Lower lobe of right lung (tissue), 2 donors: ENCODE measurements around the gene BATF. TPM values are rescaled to one million over a fixed set of nuclear protein-coding genes. Genes with fewer than 3 reads are reported as not detected.
A peak's percentile ranks its signal among the peaks of the same experiment; 100 is the strongest.
"Not testable (repeated sequence)": the region's sequence is repeated elsewhere in the genome, so short reads cannot be mapped to it uniquely, and the experiment has no call there.

Experiments
- ATAC-seq, 2 donors: fragments of 200-7000 bp; cut with Tn5 transposase; one replicate each; pipeline ENCODE4 v1.9.1; 2020 to 2022; ENCODE audit warnings: mild to moderate bottlenecking in 2 of 2, moderate library complexity in 2 of 2
- DNase-seq: peaks from one replicate; pipeline ENCODE4 v3.0.0-alpha.2; 2020
- H3K27ac ChIP-seq: fragments of 200-600 bp; one replicate; pipeline ENCODE4 v1.8.0; 2022
- H3K27me3 ChIP-seq: fragments of 200-600 bp; one replicate; pipeline ENCODE4 v1.8.0; 2022; ENCODE audit warnings: low read depth
- H3K36me3 ChIP-seq: fragments of 200-600 bp; one replicate; pipeline ENCODE4 v1.8.0; 2022; ENCODE audit warnings: mild to moderate bottlenecking
- H3K4me1 ChIP-seq: fragments of 200-600 bp; one replicate; pipeline ENCODE4 v1.8.0; 2022
- H3K4me3 ChIP-seq: fragments of 200-600 bp; one replicate; pipeline ENCODE4 v1.8.0; 2022; ENCODE audit warnings: mild to moderate bottlenecking
- H3K9me3 ChIP-seq: fragments of 200-600 bp; one replicate; pipeline ENCODE4 v1.8.0; 2022
- intact Hi-C: fragments of 100-400 bp; cut with DNase I; formaldehyde crosslinking; loops from one replicate; pipeline ENCODE4 v1.11.0; 2022
- long read RNA-seq: library from polyadenylated mRNA; unstranded; transcript quantifications from one replicate; pipeline ENCODE4 v2.0.0, GENCODE V29; 2021
- total RNA-seq: library from RNA; stranded (reverse); fragmentation: NEBNext Ultra II Directional; extraction: Animal tissue kit (Norgen Biotek cat#: 25700); gene quantifications from one replicate; pipeline ENCODE4 v1.2.1, GENCODE V29; 2021
- TF ChIP-seq, protein P1 (sequence below): fragments of 200-600 bp; IDR thresholded peaks from one replicate; pipeline ENCODE4 v1.8.0; 2022; ENCODE audit warnings: antibody characterized with exemption, mild to moderate bottlenecking
- donor health status: DM: no; HTN: yes; CAD: no; lungs with severe emphysema.

BATF gene
- 6.7 TPM for total RNA-seq
- long read RNA-seq, transcript BATF-201 (3 exons, 980 nt) = major isoform, 6 of 7 reads
- long read RNA-seq, partial matches to known transcripts = 0 of 7 reads
- long read RNA-seq, other reads (novel, unspliced or antisense) = 1 of 7 reads

- DNase-seq (peak; percentile 60), ATAC-seq (peak; percentile 67 to 74)
- H3K27ac ChIP-seq = peak within 1 kb of the TSS; percentile 77
- intact Hi-C loops = no loop called here
- H3K36me3 ChIP-seq = no peaks in the 10 kb centered on the region
- no peaks in the 10 kb centered on the region for H3K27me3 ChIP-seq
- H3K4me1 ChIP-seq = peaks cover 33% of the 10 kb centered on the region
- H3K4me3 ChIP-seq = peak within 1 kb of the TSS; percentile 57
- TF ChIP-seq, protein P1, sequence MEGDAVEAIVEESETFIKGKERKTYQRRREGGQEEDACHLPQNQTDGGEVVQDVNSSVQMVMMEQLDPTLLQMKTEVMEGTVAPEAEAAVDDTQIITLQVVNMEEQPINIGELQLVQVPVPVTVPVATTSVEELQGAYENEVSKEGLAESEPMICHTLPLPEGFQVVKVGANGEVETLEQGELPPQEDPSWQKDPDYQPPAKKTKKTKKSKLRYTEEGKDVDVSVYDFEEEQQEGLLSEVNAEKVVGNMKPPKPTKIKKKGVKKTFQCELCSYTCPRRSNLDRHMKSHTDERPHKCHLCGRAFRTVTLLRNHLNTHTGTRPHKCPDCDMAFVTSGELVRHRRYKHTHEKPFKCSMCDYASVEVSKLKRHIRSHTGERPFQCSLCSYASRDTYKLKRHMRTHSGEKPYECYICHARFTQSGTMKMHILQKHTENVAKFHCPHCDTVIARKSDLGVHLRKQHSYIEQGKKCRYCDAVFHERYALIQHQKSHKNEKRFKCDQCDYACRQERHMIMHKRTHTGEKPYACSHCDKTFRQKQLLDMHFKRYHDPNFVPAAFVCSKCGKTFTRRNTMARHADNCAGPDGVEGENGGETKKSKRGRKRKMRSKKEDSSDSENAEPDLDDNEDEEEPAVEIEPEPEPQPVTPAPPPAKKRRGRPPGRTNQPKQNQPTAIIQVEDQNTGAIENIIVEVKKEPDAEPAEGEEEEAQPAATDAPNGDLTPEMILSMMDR = no peak
- H3K9me3 ChIP-seq = no peaks in the 10 kb centered on the region
These were observed at the start of gene BATF for GRCh38 chr14:75522224-75522982. BATF (plus strand) TSS chr14:75522469; CDS start chr14:75522683, 214 bp downstream.

DNA sequence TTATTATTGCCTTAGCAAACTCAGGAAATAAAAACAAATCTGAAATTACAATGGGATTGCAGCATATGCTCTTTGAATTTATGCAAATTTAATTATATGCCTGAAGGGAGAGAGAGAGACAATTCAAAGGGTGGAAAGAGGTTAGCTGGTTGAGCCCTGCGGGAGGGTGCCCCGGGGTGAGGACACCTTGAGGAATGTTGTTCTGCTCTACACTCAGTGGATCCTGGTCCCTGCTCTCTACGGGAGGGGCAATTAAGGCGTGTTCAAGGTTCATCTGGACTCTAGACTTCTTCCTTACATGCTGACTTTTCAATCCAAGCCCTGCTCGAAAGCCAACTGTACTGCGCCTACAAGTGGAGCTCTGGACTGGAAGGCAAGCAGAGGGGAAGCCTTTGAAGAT lies 48.1 kb upstream of the BATF start:
- ATAC-seq, intact Hi-C loops, DNase-seq, H3K4me3 ChIP-seq, H3K27me3 ChIP-seq, H3K27ac ChIP-seq, H3K9me3 ChIP-seq: not testable (repeated sequence)
- Histone ChIP-seq H3K4me1 (peaks cover 20% of the 10 kb centered on the region), H3K36me3 (peaks cover 65% of the 10 kb centered on the region)

- TF ChIP-seq, protein P1 = peak; percentile 24
- no peak overlapping the region for H3K4me3 ChIP-seq
- ATAC-seq (peak; percentile 83 to 93), DNase-seq (peak; percentile 88)
- H3K27ac ChIP-seq = peak overlapping the region; percentile 71
- intact Hi-C loops = no loop called here
- H3K4me1 ChIP-seq = peaks cover 4% of the 10 kb centered on the region
- H3K9me3 ChIP-seq = no peaks in the 10 kb centered on the region
- H3K36me3 ChIP-seq = peaks cover 42% of the 10 kb centered on the region
- H3K27me3 ChIP-seq = no peaks in the 10 kb centered on the region
These were observed 45.8 kb upstream of the BATF start for GRCh38 chr14:75476274-75476995.

DNA sequence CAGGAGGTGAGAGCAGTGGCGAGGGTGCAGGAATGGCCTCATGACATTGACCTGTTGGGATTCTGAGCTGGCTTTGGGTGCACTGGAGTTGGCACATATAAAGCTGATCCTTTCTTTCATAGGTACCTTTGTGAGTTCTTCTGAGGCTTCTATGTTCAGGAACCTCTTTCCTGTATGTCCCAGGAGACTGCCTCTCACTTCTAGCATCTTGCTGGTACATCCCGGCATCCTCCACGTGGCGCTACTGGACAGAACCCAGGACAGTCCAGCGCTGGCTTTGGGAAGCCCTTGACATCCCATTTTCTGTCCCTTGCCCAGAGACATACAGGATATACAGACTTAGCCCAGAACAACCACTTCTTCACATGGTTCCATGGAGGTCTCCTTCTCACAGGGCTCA lies 44.4 kb upstream of the BATF start:
- Histone ChIP-seq H3K4me3 (no peak overlapping the region), H3K27me3 (no peaks in the 10 kb centered on the region), H3K36me3 (peaks cover 28% of the 10 kb centered on the region), H3K9me3 (no peaks in the 10 kb centered on the region), H3K4me1 (no peaks in the 10 kb centered on the region), H3K27ac (peak overlapping the region; percentile 53)
- TF ChIP-seq, protein P1 = no peak
- ATAC-seq (no peak), DNase-seq (no peak)
- intact Hi-C loops = no loop called here

GRCh38 chr14:75479770-75480600 lies 42.3 kb upstream of the BATF start:
- no peak overlapping the region for H3K4me3 ChIP-seq
- no peaks in the 10 kb centered on the region for H3K4me1 ChIP-seq
- H3K27ac ChIP-seq = no peak overlapping the region
- H3K9me3 ChIP-seq = no peaks in the 10 kb centered on the region
- TF ChIP-seq, protein P1 = no peak
- H3K27me3 ChIP-seq = no peaks in the 10 kb centered on the region
- intact Hi-C loops = loop anchor here (10.0 kb wide), 1 partner anchor 345 kb away; no protein-coding TSS in a partner anchor
- ATAC-seq = no peak
- peaks cover 12% of the 10 kb centered on the region for H3K36me3 ChIP-seq
- no peak for DNase-seq
